ENCODE results near the gene ANP32A. TPM values are rescaled to one million over a fixed set of nuclear protein-coding genes. Genes with fewer than 3 reads are reported as not detected.

ANP32A gene
- polyA plus RNA-seq, 1 donor, result 302 TPM

GRCh38 chr15:68784206-68784605 lies 36.5 kb downstream of the ANP32A start:
- DNase-seq, result no peak

- DNase-seq, result no peak
Measured at GRCh38 chr15:68783226-68784058, 37.3 kb downstream of the ANP32A start.

DNA sequence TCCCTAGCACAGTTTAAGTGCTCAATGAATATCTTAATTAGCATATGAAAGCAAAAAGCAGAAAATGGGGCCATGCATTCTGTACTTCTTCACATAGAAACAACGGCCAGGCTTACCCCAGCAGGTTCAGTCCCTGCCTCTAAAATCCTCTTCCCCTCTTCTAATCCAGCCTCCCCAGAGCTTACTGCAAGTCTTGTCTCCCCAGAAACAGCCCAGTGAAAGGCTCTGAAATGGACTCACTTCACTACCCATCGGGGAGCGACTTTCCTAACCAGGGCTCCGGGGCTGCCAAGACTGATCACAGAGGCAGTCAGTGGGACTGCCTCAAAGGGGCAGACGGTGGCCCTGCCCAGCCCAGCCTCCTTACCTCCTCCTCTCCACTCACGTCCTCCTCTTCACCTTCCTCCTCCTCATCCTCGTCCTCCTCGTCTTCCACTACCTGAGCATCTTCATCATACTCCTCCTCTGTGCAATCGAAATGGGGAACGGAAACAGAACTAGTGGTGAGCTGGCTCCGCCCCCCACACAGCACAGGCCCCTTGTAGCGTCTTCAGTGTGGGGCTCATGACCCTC lies 38.0 kb downstream of the ANP32A start:
- DNase-seq, result no peak

GRCh38 chr15:68781766-68782588 lies 38.7 kb downstream of the ANP32A start:
- no peak for DNase-seq

GRCh38 chr15:68781217-68781616 lies 39.5 kb downstream of the ANP32A start:
- no peak for DNase-seq

GRCh38 chr15:68778876-68779275 lies 41.8 kb downstream of the ANP32A start:
- DNase-seq, result no peak

- DNase-seq, result no peak
Measured at GRCh38 chr15:68776477-68777270, 44.0 kb downstream of the ANP32A start.

- no peak for DNase-seq
Measured at GRCh38 chr15:68775671-68776476, 44.8 kb downstream of the ANP32A start.

GRCh38 chr15:68775236-68775577 lies 45.5 kb downstream of the ANP32A start:
- no peak for DNase-seq

DNA sequence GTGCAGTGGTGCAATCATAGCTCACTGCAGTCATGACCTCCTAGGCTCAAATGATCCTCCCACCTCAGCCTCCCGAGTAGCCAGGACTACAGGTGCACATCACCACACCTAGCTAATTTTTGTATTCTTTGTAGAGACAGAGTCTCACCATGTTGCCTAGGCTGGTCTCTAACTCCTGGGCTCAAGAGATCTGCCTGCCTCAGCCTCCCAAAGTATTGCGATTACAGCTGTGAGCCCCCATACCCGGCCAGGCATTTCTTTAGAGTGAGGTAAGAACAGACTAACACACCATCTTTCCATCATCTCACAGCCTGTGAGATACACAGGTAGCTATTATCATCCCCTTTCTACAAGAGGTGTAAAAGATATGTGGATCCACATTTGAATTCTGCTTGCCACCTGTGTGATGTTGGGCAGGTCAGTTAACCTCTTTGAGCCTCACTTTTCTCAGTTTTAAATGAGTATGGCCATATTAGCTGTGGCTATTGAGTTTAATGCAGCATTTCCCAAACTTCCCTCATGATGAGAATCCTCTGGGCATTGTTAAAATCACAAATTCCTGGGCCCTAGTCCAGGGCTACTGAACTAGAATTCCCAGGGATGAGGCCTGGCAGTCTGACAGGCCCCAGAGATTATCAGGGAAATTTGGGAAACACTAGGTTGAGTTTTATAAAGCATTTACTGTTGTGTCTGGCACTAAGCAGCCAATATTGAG lies 46.0 kb downstream of the ANP32A start:
- no peak for DNase-seq

- no peak for DNase-seq
Measured at GRCh38 chr15:68774120-68774519, 46.6 kb downstream of the ANP32A start.

GRCh38 chr15:68773036-68773435 lies 47.7 kb downstream of the ANP32A start:
- no peak for DNase-seq

GRCh38 chr15:68770216-68770615 lies 50.5 kb downstream of the ANP32A start:
- DNase-seq, result no peak

DNA sequence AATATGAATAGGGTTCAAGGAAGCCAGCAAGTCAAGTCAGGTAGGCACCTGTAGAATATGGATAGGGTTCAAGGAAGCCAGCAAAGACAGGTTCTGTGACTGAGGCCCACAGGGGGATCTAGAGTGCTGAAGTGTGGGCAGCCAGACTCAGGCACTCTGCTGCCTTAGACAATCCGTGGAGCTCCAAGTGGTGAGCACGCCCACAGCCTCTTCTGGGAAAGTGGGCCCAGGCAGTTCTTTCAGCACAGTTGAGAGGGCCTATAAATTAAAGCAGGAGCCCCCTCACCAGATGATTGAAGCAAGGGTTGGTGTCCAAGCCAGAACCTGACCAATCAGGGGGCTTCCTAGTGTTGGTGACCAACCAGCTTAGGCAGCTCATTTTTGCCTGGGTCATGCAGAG lies 51.0 kb downstream of the ANP32A start:
- DNase-seq, result no peak

GRCh38 chr15:68768321-68768720 lies 52.4 kb downstream of the ANP32A start:
- no peak for DNase-seq

- DNase-seq, result no peak
Measured at GRCh38 chr15:68767833-68768232, 52.9 kb downstream of the ANP32A start.

- DNase-seq, result no peak
Measured at GRCh38 chr15:68765602-68766368, 54.9 kb downstream of the ANP32A start.

GRCh38 chr15:68764090-68764489 lies 56.6 kb downstream of the ANP32A start:
- DNase-seq, result no peak

GRCh38 chr15:68763063-68763462 lies 57.6 kb downstream of the ANP32A start:
- DNase-seq, result no peak
